Choroid plexus epithelial cell (primary cell): Measurements from ENCODE around the gene HM13.
A peak's percentile ranks its signal among the peaks of the same experiment; 100 is the strongest.

Experiments
- DNase-seq: peaks from one replicate; pipeline ENCODE4 v3.0.0-alpha.2; 2010; ENCODE audit warnings: low read depth
- H3K4me3 ChIP-seq: 2 replicates; pipeline ENCODE4 v1.5.1; 2011; ENCODE audit warnings: low read depth, mild to moderate bottlenecking, control low read depth, low read length, moderate library complexity
- CTCF ChIP-seq: conservative IDR thresholded peaks from 2 replicates; pipeline ENCODE4 v1.5.1; 2011; ENCODE audit warnings: low read depth, mild to moderate bottlenecking, control low read depth, inconsistent platforms, low read length, moderate library complexity

Gene HM13

GRCh38 chr20:31580706-31581105, 66.5 kb downstream of the HM13 start:
- no peak for TF ChIP-seq CTCF
- no peak for DNase-seq
- H3K4me3 ChIP-seq: no peak overlapping the region

- TF ChIP-seq CTCF: no peak
- DNase-seq: no peak
- H3K4me3 ChIP-seq: no peak overlapping the region
Measured at GRCh38 chr20:31581391-31581790, 67.1 kb downstream of the HM13 start.

GRCh38 chr20:31587545-31588389, 73.5 kb downstream of the HM13 start:
- DNase-seq: peak; percentile 58
- no peak for TF ChIP-seq CTCF
- peak overlapping the region; percentile 55 for H3K4me3 ChIP-seq

GRCh38 chr20:31590717-31591225, 76.5 kb downstream of the HM13 start:
- no peak for TF ChIP-seq CTCF
- H3K4me3 ChIP-seq: no peak overlapping the region
- DNase-seq: no peak

- peak; percentile 85 for DNase-seq
- peak; percentile 23 for TF ChIP-seq CTCF
- no peak overlapping the region for H3K4me3 ChIP-seq
Measured at GRCh38 chr20:31593221-31594001, 79.2 kb downstream of the HM13 start.

- DNase-seq: no peak
- no peak for TF ChIP-seq CTCF
- H3K4me3 ChIP-seq: no peak overlapping the region
Measured at GRCh38 chr20:31594002-31594557, 79.8 kb downstream of the HM13 start.
